DND-41 (cell line): Measurements from ENCODE around the gene CD300LD.

ENCODE experiments used
- CTCF ChIP-seq: IDR thresholded peaks from 2 replicates; pipeline ENCODE4 v1.5.1; 2012; ENCODE audit warnings: borderline replicate concordance, low read length, moderate library complexity, mild to moderate bottlenecking; ENCODE audit not compliant: poor library complexity, severe bottlenecking; ENCODE audit errors: extremely low read depth
- EZH2 ChIP-seq: IDR thresholded peaks from 3 replicates; pipeline ENCODE4 v1.6.1; 2012; ENCODE audit warnings: borderline replicate concordance, low read depth, mild to moderate bottlenecking, moderate library complexity, low read length, inconsistent platforms; ENCODE audit not compliant: severe bottlenecking

- TF ChIP-seq CTCF (no peak), EZH2 (no peak)
These were observed 24.6 kb upstream of the CD300LD start for GRCh38 chr17:74616696-74617095.
